ENCODE measurements around the gene OPN4.
A peak's percentile ranks its signal among the peaks of the same experiment; 100 is the strongest.

Gene OPN4

GRCh38 chr10:86688398-86688921 lies 34.1 kb downstream of the OPN4 start:
- H3K4me1 Mint-ChIP-seq = peaks cover 6 to 11% of the 10 kb centered on the region in 2 donors

GRCh38 chr10:86689146-86689545 lies 34.8 kb downstream of the OPN4 start:
- ATAC-seq (replicated peaks) (no peak), DNase-seq (no peak)
- H3K27ac Mint-ChIP-seq = no peak overlapping the region
- no peaks in the 10 kb centered on the region for H3K9me3 Mint-ChIP-seq
- H3K4me3 Mint-ChIP-seq = no peak overlapping the region
- H3K4me1 Mint-ChIP-seq = peaks cover 10 to 16% of the 10 kb centered on the region in 2 donors
- no peaks in the 10 kb centered on the region for H3K36me3 Mint-ChIP-seq
- peaks cover 17 to 50% of the 10 kb centered on the region in 2 donors for H3K27me3 Mint-ChIP-seq

More at GRCh38 chr10:86688398-86688921, 34.1 kb downstream of the OPN4 start:
- H3K36me3 Mint-ChIP-seq = no peaks in the 10 kb centered on the region
- DNase-seq = peak; percentile 29
- ATAC-seq (replicated peaks) = peak; percentile 82 to 87
- no peaks in the 10 kb centered on the region for H3K9me3 Mint-ChIP-seq
- H3K27ac Mint-ChIP-seq = no peak overlapping the region
- peaks cover 20 to 52% of the 10 kb centered on the region in 2 donors for H3K27me3 Mint-ChIP-seq
- peak overlapping the region in 1 of 2 donors; percentile 36 for H3K4me3 Mint-ChIP-seq

GRCh38 chr10:86690231-86690630 lies 35.9 kb downstream of the OPN4 start:
- Mint-ChIP-seq H3K27ac (no peak overlapping the region), H3K4me3 (no peak overlapping the region), H3K4me1 (peaks cover 10 to 16% of the 10 kb centered on the region in 2 donors), H3K27me3 (peaks cover 17 to 42% of the 10 kb centered on the region in 2 donors), H3K36me3 (no peaks in the 10 kb centered on the region), H3K9me3 (no peaks in the 10 kb centered on the region)
- ATAC-seq (replicated peaks) = no peak
- no peak for DNase-seq

- H3K4me1 Mint-ChIP-seq = peaks cover 10 to 16% of the 10 kb centered on the region in 2 donors
- H3K4me3 Mint-ChIP-seq = no peak overlapping the region
- DNase-seq (no peak), ATAC-seq (replicated peaks) (no peak)
- peaks cover 14 to 40% of the 10 kb centered on the region in 2 donors for H3K27me3 Mint-ChIP-seq
- no peaks in the 10 kb centered on the region for H3K36me3 Mint-ChIP-seq
- no peaks in the 10 kb centered on the region for H3K9me3 Mint-ChIP-seq
- H3K27ac Mint-ChIP-seq = no peak overlapping the region
These were observed 36.3 kb downstream of the OPN4 start for GRCh38 chr10:86690657-86691084.

GRCh38 chr10:86691333-86692022 lies 37.1 kb downstream of the OPN4 start:
- Mint-ChIP-seq H3K4me3 (no peak overlapping the region), H3K27me3 (peaks cover 14 to 40% of the 10 kb centered on the region in 2 donors), H3K4me1 (peaks cover 10 to 16% of the 10 kb centered on the region in 2 donors), H3K36me3 (no peaks in the 10 kb centered on the region), H3K9me3 (no peaks in the 10 kb centered on the region), H3K27ac (no peak overlapping the region)
- DNase-seq (no peak), ATAC-seq (replicated peaks) (no peak)

GRCh38 chr10:86692023-86692514 lies 37.7 kb downstream of the OPN4 start:
- Mint-ChIP-seq H3K27ac (no peak overlapping the region), H3K4me3 (no peak overlapping the region), H3K4me1 (peaks cover 10 to 16% of the 10 kb centered on the region in 2 donors), H3K36me3 (no peaks in the 10 kb centered on the region), H3K27me3 (peaks cover 14 to 41% of the 10 kb centered on the region in 2 donors), H3K9me3 (no peaks in the 10 kb centered on the region)
- ATAC-seq (replicated peaks) (no peak), DNase-seq (no peak)

GRCh38 chr10:86692664-86693063 lies 38.3 kb downstream of the OPN4 start:
- no peak for ATAC-seq (replicated peaks)
- Mint-ChIP-seq H3K4me1 (peaks cover 10 to 16% of the 10 kb centered on the region in 2 donors), H3K9me3 (no peaks in the 10 kb centered on the region), H3K4me3 (no peak overlapping the region), H3K27me3 (peaks cover 14 to 41% of the 10 kb centered on the region in 2 donors), H3K27ac (no peak overlapping the region), H3K36me3 (no peaks in the 10 kb centered on the region)
- no peak for DNase-seq

GRCh38 chr10:86693275-86693674 lies 38.9 kb downstream of the OPN4 start:
- no peak overlapping the region for H3K4me3 Mint-ChIP-seq
- H3K27me3 Mint-ChIP-seq = peaks cover 14 to 35% of the 10 kb centered on the region in 2 donors
- no peak overlapping the region for H3K27ac Mint-ChIP-seq
- H3K9me3 Mint-ChIP-seq = no peaks in the 10 kb centered on the region
- DNase-seq (no peak), ATAC-seq (replicated peaks) (no peak)
- no peaks in the 10 kb centered on the region for H3K36me3 Mint-ChIP-seq
- peaks cover 10 to 14% of the 10 kb centered on the region in 2 donors for H3K4me1 Mint-ChIP-seq

GRCh38 chr10:86693721-86694369 lies 39.5 kb downstream of the OPN4 start:
- Mint-ChIP-seq H3K9me3 (no peaks in the 10 kb centered on the region), H3K4me3 (no peak overlapping the region), H3K36me3 (no peaks in the 10 kb centered on the region), H3K27ac (no peak overlapping the region), H3K27me3 (peaks cover 13 to 32% of the 10 kb centered on the region in 2 donors), H3K4me1 (peaks cover 8 to 9% of the 10 kb centered on the region in 2 donors)
- peak; percentile 14 for DNase-seq
- ATAC-seq (replicated peaks) = peak; percentile 59 to 65

GRCh38 chr10:86698207-86698940 lies 44.0 kb downstream of the OPN4 start:
- Mint-ChIP-seq H3K27ac (no peak overlapping the region), H3K36me3 (no peaks in the 10 kb centered on the region), H3K4me3 (no peak overlapping the region), H3K4me1 (peaks cover 4 to 5% of the 10 kb centered on the region in 2 donors), H3K27me3 (peaks cover 5 to 20% of the 10 kb centered on the region in 2 donors), H3K9me3 (no peaks in the 10 kb centered on the region)
- ATAC-seq (replicated peaks) = no peak
- DNase-seq = no peak

- H3K4me1 Mint-ChIP-seq = no peaks in the 10 kb centered on the region
These were observed 44.8 kb downstream of the OPN4 start for GRCh38 chr10:86699125-86699524.

GRCh38 chr10:86699541-86699940 lies 45.2 kb downstream of the OPN4 start:
- Mint-ChIP-seq H3K27ac (no peak overlapping the region), H3K36me3 (no peaks in the 10 kb centered on the region), H3K9me3 (no peaks in the 10 kb centered on the region), H3K27me3 (peaks cover 5 to 20% of the 10 kb centered on the region in 2 donors), H3K4me3 (no peak overlapping the region), H3K4me1 (no peaks in the 10 kb centered on the region)
- ATAC-seq (replicated peaks) (no peak), DNase-seq (no peak)

More at GRCh38 chr10:86699125-86699524, 44.8 kb downstream of the OPN4 start:
- no peak for DNase-seq
- Mint-ChIP-seq H3K27ac (no peak overlapping the region), H3K4me3 (no peak overlapping the region), H3K27me3 (peaks cover 5 to 20% of the 10 kb centered on the region in 2 donors), H3K9me3 (no peaks in the 10 kb centered on the region), H3K36me3 (no peaks in the 10 kb centered on the region)
- ATAC-seq (replicated peaks) = no peak

GRCh38 chr10:86699991-86700840 lies 45.9 kb downstream of the OPN4 start:
- no peaks in the 10 kb centered on the region for H3K36me3 Mint-ChIP-seq
- no peak for DNase-seq
- H3K4me1 Mint-ChIP-seq = no peaks in the 10 kb centered on the region
- ATAC-seq (replicated peaks) = no peak
- peaks cover 5 to 20% of the 10 kb centered on the region in 2 donors for H3K27me3 Mint-ChIP-seq
- no peak overlapping the region for H3K4me3 Mint-ChIP-seq
- H3K27ac Mint-ChIP-seq = no peak overlapping the region
- H3K9me3 Mint-ChIP-seq = no peaks in the 10 kb centered on the region
